ENCODE measurements around the gene EMX2.

The EMX2 gene

GRCh38 chr10:117530791-117531190 lies 11.8 kb upstream of the EMX2 start:
- DNase-seq: no peak

- peak; percentile 34 for DNase-seq
These were observed 11.1 kb upstream of the EMX2 start for GRCh38 chr10:117531371-117532002.

GRCh38 chr10:117532003-117532385 lies 10.6 kb upstream of the EMX2 start:
- DNase-seq: peak; percentile 49

- peak; percentile 72 for DNase-seq
These were observed 10.0 kb upstream of the EMX2 start for GRCh38 chr10:117532451-117533107.

- peak; percentile 72 for DNase-seq
These were observed 8.9 kb upstream of the EMX2 start for GRCh38 chr10:117533507-117534281.

GRCh38 chr10:117534321-117535297 lies 7.9 kb upstream of the EMX2 start:
- peak; percentile 87 for DNase-seq

GRCh38 chr10:117535298-117536071 lies 7.1 kb upstream of the EMX2 start:
- DNase-seq: peak; percentile 79

GRCh38 chr10:117536072-117536865 lies 6.3 kb upstream of the EMX2 start:
- peak; percentile 71 for DNase-seq

GRCh38 chr10:117536866-117537435 lies 5.6 kb upstream of the EMX2 start:
- DNase-seq: peak; percentile 81

GRCh38 chr10:117537436-117537903 lies 5.1 kb upstream of the EMX2 start:
- peak; percentile 91 for DNase-seq

- no peak for DNase-seq
These were observed 4.5 kb upstream of the EMX2 start for GRCh38 chr10:117537904-117538524.

GRCh38 chr10:117539361-117539773 lies 3.2 kb upstream of the EMX2 start:
- peak; percentile 64 for DNase-seq

- no peak for DNase-seq
These were observed 2.5 kb upstream of the EMX2 start for GRCh38 chr10:117539903-117540639.

- no peak for DNase-seq
These were observed 1.7 kb upstream of the EMX2 start for GRCh38 chr10:117540640-117541404.

GRCh38 chr10:117541405-117541908 lies 1.1 kb upstream of the EMX2 start:
- peak; percentile 56 for DNase-seq

- DNase-seq: peak; percentile 91
These were observed 439 bp upstream of the EMX2 start for GRCh38 chr10:117541909-117542705.

Measured in right kidney (tissue), 1 donor.